ENCODE results near the gene MORC2.

MORC2 gene

DNA sequence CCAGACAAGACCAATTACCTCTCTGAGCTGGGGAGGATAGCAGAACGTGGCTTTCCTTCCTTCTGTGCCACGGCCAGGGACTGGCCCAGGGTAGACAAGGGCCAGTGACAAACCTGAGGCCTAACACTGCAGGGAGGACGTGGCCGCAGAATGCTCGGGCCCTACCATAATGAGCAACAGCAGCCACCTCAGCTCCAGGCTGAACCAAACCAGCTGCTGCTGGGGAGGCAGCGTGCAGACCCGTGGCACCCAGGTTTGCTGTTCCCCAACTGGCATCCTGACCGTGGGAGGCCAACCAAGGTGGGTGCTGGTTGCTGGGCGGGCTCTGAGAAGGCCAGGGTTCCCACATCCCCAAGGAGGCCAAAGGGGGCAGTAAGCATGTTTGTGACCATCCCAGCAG is 83.0 kb downstream of the MORC2 start:
- no peak overlapping the region for H3K9ac ChIP-seq (ENCODE audit: low read depth, low read length, poor library complexity, severe bottlenecking)
- H3K36me3 ChIP-seq (ENCODE audit: insufficient read depth, low read length) = no peaks in the 10 kb centered on the region
- no peak overlapping the region for H2AFZ ChIP-seq (ENCODE audit: low read length)
- H3K4me3 ChIP-seq (ENCODE audit: low read length, poor library complexity, severe bottlenecking) = no peak overlapping the region
- no peaks in the 10 kb centered on the region for H3K9me3 ChIP-seq (ENCODE audit: insufficient read depth, low read depth, low read length)
- no peaks in the 10 kb centered on the region for H3K27me3 ChIP-seq (ENCODE audit: insufficient read depth, low read length, poor library complexity, severe bottlenecking)
- H3K4me1 ChIP-seq (ENCODE audit: insufficient read depth, low read length, poor library complexity, severe bottlenecking) = no peaks in the 10 kb centered on the region
- H4K20me1 ChIP-seq (ENCODE audit: insufficient read depth, low read length, poor library complexity, severe bottlenecking) = no peaks in the 10 kb centered on the region
- TF ChIP-seq EZH2phosphoT487 (IDR thresholded peaks at IDR 0.05; ENCODE audit: borderline replicate concordance) (no peak), CTCF (conservative IDR thresholded peaks at IDR 0.05; ENCODE audit: low read length) (no peak)
- no peak overlapping the region for H3K4me2 ChIP-seq (ENCODE audit: low read depth, low read length, poor library complexity, severe bottlenecking)
- no peaks in the 10 kb centered on the region for H3K9me2 ChIP-seq (replicated peaks; ENCODE audit: low read depth, low read length)
- no peaks in the 10 kb centered on the region for H3F3A ChIP-seq (ENCODE audit: low read depth)
- no peaks in the 10 kb centered on the region for H3K79me2 ChIP-seq (ENCODE audit: insufficient read depth, low read length)

GRCh38 chr22:30885001-30885366 is 83.6 kb downstream of the MORC2 start:
- Histone ChIP-seq H3K79me2 (ENCODE audit: insufficient read depth, low read length) (no peaks in the 10 kb centered on the region), H3K4me3 (ENCODE audit: low read length, poor library complexity, severe bottlenecking) (no peak overlapping the region), H3K9ac (ENCODE audit: low read depth, low read length, poor library complexity, severe bottlenecking) (no peak overlapping the region), H3F3A (ENCODE audit: low read depth) (no peaks in the 10 kb centered on the region), H3K9me3 (ENCODE audit: insufficient read depth, low read depth, low read length) (no peaks in the 10 kb centered on the region), H2AFZ (ENCODE audit: low read length) (no peak overlapping the region), H3K36me3 (ENCODE audit: insufficient read depth, low read length) (no peaks in the 10 kb centered on the region), H3K4me1 (ENCODE audit: insufficient read depth, low read length, poor library complexity, severe bottlenecking) (no peaks in the 10 kb centered on the region), H3K9me2 (replicated peaks; ENCODE audit: low read depth, low read length) (no peaks in the 10 kb centered on the region), H4K20me1 (ENCODE audit: insufficient read depth, low read length, poor library complexity, severe bottlenecking) (no peaks in the 10 kb centered on the region), H3K4me2 (ENCODE audit: low read depth, low read length, poor library complexity, severe bottlenecking) (no peak overlapping the region), H3K27me3 (ENCODE audit: insufficient read depth, low read length, poor library complexity, severe bottlenecking) (no peaks in the 10 kb centered on the region)
- TF ChIP-seq EZH2phosphoT487 (IDR thresholded peaks at IDR 0.05; ENCODE audit: borderline replicate concordance) (no peak), CTCF (conservative IDR thresholded peaks at IDR 0.05; ENCODE audit: low read length) (no peak)

- H3K36me3 ChIP-seq (ENCODE audit: insufficient read depth, low read length) = no peaks in the 10 kb centered on the region
- no peaks in the 10 kb centered on the region for H4K20me1 ChIP-seq (ENCODE audit: insufficient read depth, low read length, poor library complexity, severe bottlenecking)
- no peaks in the 10 kb centered on the region for H3K9me3 ChIP-seq (ENCODE audit: insufficient read depth, low read depth, low read length)
- H3K27me3 ChIP-seq (ENCODE audit: insufficient read depth, low read length, poor library complexity, severe bottlenecking) = no peaks in the 10 kb centered on the region
- no peak overlapping the region for H2AFZ ChIP-seq (ENCODE audit: low read length)
- H3K79me2 ChIP-seq (ENCODE audit: insufficient read depth, low read length) = no peaks in the 10 kb centered on the region
- no peaks in the 10 kb centered on the region for H3K9me2 ChIP-seq (replicated peaks; ENCODE audit: low read depth, low read length)
- no peaks in the 10 kb centered on the region for H3K4me1 ChIP-seq (ENCODE audit: insufficient read depth, low read length, poor library complexity, severe bottlenecking)
- no peak for TF ChIP-seq CTCF (conservative IDR thresholded peaks at IDR 0.05; ENCODE audit: low read length)
- TF ChIP-seq EZH2phosphoT487 (IDR thresholded peaks at IDR 0.05; ENCODE audit: borderline replicate concordance) = no peak
- H3F3A ChIP-seq (ENCODE audit: low read depth) = no peaks in the 10 kb centered on the region
- no peak overlapping the region for H3K4me2 ChIP-seq (ENCODE audit: low read depth, low read length, poor library complexity, severe bottlenecking)
- no peak overlapping the region for H3K4me3 ChIP-seq (ENCODE audit: low read length, poor library complexity, severe bottlenecking)
- H3K9ac ChIP-seq (ENCODE audit: low read depth, low read length, poor library complexity, severe bottlenecking) = no peak overlapping the region
These were observed 84.2 kb downstream of the MORC2 start for GRCh38 chr22:30884211-30885000.
